ENCODE measurements around the gene MT4.

Gene MT4

DNA sequence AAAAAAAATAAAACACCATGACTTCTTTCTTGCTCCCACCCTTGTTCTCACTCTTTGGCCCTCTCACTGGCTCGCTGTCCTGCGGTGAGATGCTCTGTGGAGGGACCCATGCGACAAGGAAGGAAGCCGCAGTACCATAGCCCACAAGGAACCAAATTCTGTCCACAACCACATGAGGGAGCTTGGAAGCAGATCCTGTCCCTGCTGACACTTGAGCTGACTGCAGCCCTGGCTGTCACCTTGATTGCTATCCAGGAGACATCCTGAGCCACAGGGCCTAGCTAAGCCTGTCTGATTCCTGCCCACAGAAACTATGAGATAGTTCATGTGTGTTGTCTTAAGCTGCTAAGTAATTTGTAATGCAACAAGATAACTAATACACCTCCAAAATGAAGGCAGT, 38.7 kb downstream of the MT4 start:
- DNase-seq (ENCODE audit: low read depth, low spot score): no peak

DNA sequence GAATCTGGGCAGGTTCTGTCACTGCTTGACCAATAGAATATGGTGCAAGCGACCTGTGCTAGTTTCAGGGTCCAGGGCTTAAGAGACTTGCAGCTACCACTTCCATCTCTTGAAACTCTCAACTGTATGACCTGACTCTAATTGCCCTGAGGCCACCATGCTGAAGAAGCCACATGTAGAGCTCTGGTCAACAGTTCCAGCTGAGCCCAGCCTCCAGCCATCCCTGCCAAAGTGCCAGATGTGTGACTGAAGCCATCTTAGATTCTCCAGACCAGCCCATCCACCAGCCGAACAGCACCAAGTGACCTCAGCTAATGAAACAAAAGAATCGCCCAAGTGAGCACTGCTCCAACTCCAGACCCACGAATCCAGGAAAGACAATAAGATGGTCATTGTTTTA, 40.1 kb downstream of the MT4 start:
- no peak for DNase-seq (ENCODE audit: low read depth, low spot score)

DNA sequence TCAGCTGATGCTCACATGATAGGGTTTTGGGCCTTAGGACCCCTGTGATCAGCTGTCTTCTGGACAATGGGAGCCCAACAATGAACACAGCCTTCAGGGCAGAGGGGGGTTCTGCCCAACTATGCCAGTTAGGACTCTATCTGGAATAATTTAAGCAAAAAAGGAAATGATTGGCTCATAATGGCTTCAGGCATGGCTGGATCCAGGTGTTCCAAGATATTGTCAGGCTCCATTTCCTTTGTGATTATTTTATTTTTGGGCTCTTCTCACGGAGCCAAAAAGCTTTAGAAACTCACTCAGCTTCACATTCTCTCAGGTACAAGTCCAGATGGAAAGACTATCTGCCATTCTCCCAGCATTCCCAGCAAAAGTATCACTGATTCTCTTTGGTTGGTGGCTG, 40.6 kb downstream of the MT4 start:
- DNase-seq (ENCODE audit: low read depth, low spot score): no peak

GRCh38 chr16:56606071-56606475, 41.2 kb downstream of the MT4 start:
- DNase-seq (ENCODE audit: low read depth, low spot score): no peak

GRCh38 chr16:56606476-56607108, 41.7 kb downstream of the MT4 start:
- no peak for DNase-seq (ENCODE audit: low read depth, low spot score)

- DNase-seq (ENCODE audit: low read depth, low spot score): no peak
These were observed 42.3 kb downstream of the MT4 start for GRCh38 chr16:56607109-56607618.

GRCh38 chr16:56607675-56608042, 42.8 kb downstream of the MT4 start:
- no peak for DNase-seq (ENCODE audit: low read depth, low spot score)

GRCh38 chr16:56608043-56608875, 43.4 kb downstream of the MT4 start, which contains the start of gene MT2A:
TSS of gene MT2A (plus strand) at chr16:56608584. CDS start at chr16:56608656, 72 bp downstream.
- peak; percentile 77 for DNase-seq (ENCODE audit: low read depth, low spot score)

DNA sequence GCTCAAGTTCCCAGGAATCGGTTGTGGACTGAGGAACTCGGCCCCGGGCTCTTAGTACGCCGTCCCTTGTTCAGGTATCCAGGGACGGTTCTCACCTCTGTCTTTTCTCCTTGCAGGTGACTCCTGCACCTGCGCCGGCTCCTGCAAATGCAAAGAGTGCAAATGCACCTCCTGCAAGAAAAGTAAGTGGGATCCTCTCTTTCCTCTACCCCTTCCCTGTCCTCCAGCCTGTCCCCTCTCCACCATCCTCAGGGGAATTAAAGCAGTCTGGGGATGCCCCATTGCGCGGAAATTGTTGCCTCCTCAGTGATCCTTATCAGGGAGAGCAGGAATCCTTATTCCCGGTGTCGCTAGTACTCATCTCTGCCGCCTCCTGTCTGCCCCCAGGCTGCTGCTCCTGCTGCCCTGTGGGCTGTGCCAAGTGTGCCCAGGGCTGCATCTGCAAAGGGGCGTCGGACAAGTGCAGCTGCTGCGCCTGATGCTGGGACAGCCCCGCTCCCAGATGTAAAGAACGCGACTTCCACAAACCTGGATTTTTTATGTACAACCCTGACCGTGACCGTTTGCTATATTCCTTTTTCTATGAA, 44.1 kb downstream of the MT4 start:
- DNase-seq (ENCODE audit: low read depth, low spot score): no peak

GRCh38 chr16:56609463-56609921, 44.6 kb downstream of the MT4 start:
- DNase-seq (ENCODE audit: low read depth, low spot score): peak; percentile 57

GRCh38 chr16:56610017-56610608, 45.2 kb downstream of the MT4 start:
- DNase-seq (ENCODE audit: low read depth, low spot score): peak; percentile 63

DNA sequence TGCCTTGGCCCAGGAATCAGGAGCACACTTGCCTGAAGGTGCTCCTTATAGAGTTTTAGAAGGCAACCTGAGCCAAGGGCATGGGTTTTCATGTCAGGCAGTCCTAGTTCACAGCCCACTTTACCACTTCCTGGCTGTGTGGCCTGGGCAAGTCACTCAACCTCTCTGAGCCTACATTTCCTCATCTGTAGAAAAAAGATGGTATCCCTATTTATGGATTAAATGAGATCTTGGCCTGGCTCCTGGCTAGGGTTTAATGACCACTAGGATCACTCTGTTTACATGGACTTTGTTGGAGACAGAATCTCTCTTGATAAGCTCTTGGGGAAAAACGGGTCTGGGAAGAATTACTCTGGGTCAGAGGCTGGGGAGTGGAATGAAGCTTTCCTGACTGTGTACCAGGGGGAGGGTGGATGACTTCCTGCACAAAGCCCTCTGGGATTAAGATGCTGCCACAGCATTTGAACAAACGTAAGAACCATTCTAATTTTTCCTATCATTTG, 45.8 kb downstream of the MT4 start:
- DNase-seq (ENCODE audit: low read depth, low spot score): no peak

- DNase-seq (ENCODE audit: low read depth, low spot score): no peak
These were observed 46.5 kb downstream of the MT4 start for GRCh38 chr16:56611281-56611833.

- DNase-seq (ENCODE audit: low read depth, low spot score): no peak
These were observed 48.8 kb downstream of the MT4 start for GRCh38 chr16:56613706-56614105.

GRCh38 chr16:56614549-56614991, 49.7 kb downstream of the MT4 start:
- DNase-seq (ENCODE audit: low read depth, low spot score): no peak

GRCh38 chr16:56615353-56615752, 50.5 kb downstream of the MT4 start:
- no peak for DNase-seq (ENCODE audit: low read depth, low spot score)

DNA sequence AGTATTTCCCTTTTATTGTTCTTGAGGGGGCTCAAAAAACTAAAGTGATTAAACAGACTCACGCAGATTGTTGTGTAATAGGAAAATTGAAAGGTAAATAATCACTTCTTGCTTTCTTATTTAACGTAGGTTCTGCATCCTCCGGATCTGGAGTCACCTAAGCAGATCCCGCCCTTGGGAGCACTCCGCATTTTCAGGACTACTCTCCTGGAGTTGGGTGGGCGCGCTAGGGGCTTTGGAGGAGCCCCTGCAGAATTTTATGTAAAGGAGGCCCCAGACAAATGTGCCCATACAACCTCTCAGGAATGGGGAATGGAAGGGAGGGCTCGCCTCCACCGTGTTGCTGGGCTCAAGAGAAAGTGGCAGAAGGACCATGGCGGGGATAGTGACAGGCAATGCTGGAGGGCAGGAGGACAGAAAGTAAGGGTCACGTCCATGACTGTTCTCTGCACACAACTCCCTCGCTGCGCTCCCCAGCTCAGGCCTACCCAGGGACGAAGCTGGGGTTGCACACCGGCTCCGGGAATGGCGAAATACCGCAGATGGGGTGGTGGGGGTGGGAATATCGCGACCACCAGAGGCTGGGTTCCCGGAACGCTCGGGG, 51.8 kb downstream of the MT4 start:
- DNase-seq (ENCODE audit: low read depth, low spot score): no peak

DNA sequence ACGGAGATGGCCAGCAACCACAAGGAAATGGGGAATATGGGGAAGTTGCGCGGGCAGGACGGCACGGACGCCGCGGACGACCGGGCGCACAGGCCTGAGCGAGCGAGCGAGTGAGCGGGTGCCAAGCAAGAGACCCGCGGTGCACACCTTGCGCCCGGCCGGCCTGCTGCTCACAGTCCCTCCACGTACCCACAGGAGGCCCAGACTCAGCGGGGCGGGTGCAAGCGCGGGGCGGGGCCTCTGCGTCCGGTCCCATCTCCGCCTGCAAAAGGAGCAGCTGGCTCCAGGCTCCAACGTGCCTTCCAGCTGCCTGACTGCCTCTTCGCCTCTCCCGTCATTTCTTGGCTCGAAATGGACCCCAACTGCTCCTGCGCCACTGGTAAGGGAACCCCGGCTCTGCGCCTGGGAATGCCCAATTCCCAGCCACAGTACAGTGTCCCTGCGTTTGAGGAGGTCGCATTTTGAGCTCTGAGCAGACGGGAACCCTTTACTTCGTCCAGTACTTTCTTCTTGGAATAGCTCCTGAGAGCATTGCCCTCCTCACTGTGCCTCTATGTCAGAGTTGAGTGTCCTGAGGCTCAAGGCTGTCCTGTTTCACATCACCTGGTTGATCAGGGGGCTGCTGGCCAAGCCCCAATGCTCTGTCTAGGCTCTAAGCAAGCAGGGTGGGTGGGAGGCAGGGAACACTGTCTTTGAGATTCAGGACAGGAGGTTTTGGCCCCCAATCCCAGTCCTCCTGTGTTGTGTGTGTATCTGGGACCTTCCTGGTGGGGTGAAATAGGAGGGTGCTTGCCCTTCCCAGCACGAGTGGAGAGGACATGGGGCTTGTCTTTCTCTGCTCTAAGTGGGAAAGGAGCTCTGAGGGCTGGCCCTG, 52.6 kb downstream of the MT4 start:
- DNase-seq (ENCODE audit: low read depth, low spot score): no peak

- DNase-seq (ENCODE audit: low read depth, low spot score): no peak
These were observed 53.3 kb downstream of the MT4 start for GRCh38 chr16:56618138-56618537.

All from brain pericyte (primary cell).